Peyer's patch (tissue), 4 donors: ENCODE results near the gene FXYD3. TPM values are rescaled to one million over a fixed set of nuclear protein-coding genes. Genes with fewer than 3 reads are reported as not detected.

Source experiments
- DNase-seq, 3 donors: peaks; one replicate each; pipeline ENCODE4 v3.0.0-alpha.2; 2017 to 2019
- H3K27ac ChIP-seq, 4 donors: fragments of 200-600 bp; sonication (generic); one replicate each; pipeline ENCODE4 v1.5.1; 2016 to 2019
- H3K27me3 ChIP-seq, 2 donors: fragments of 200-600 bp; sonication (generic); one replicate each; pipeline ENCODE4 v1.5.1; 2019
- H3K36me3 ChIP-seq, 3 donors: fragments of 200-600 bp; sonication (generic); one replicate each; pipeline ENCODE4 v1.5.1; 2016 to 2019
- H3K4me1 ChIP-seq, 4 donors: fragments of 200-600 bp; sonication (generic); one replicate each; pipeline ENCODE4 v1.5.1; 2016 to 2019
- H3K4me3 ChIP-seq, 4 donors: fragments of 200-600 bp; sonication (generic); 1 replicate in 3 of 4; 2 replicates in 1 of 4; pipeline ENCODE4 v1.5.1; 2016 to 2019; ENCODE audit warnings: mild to moderate bottlenecking in 1 of 4
- H3K9me3 ChIP-seq, 4 donors: fragments of 200-600 bp; sonication (generic); one replicate each; pipeline ENCODE4 v1.5.1; 2016 to 2019; ENCODE audit warnings: mild to moderate bottlenecking in 1 of 4
- CTCF ChIP-seq, 6 experiments: fragments of 450-650 bp in 4 of 6; fragments of 200-600 bp in 2 of 6; sonication (generic) in 1 of 6; IDR thresholded peaks; one replicate each; pipeline ENCODE4 v1.5.1; 2017 to 2019; ENCODE audit warnings: antibody characterized with exemption in 6 of 6, mild to moderate bottlenecking in 3 of 6, moderate library complexity in 1 of 6
- POLR2A ChIP-seq, 2 donors: fragments of 450-650 bp; IDR thresholded peaks; one replicate each; pipeline ENCODE4 v1.5.1; 2017; ENCODE audit warnings: antibody characterized with exemption in 2 of 2, mild to moderate bottlenecking in 2 of 2, moderate library complexity in 2 of 2
- total RNA-seq, 4 donors: library from RNA; depleted of rRNA; stranded (reverse); fragments of >200 nt; gene quantifications; one replicate each; pipeline ENCODE4 v1.1.0, GENCODE V29; 2016

Gene FXYD3
- total RNA-seq, 4 donors from 2014 or later = 33.0 to 1,418 (median 1,063) TPM

DNA sequence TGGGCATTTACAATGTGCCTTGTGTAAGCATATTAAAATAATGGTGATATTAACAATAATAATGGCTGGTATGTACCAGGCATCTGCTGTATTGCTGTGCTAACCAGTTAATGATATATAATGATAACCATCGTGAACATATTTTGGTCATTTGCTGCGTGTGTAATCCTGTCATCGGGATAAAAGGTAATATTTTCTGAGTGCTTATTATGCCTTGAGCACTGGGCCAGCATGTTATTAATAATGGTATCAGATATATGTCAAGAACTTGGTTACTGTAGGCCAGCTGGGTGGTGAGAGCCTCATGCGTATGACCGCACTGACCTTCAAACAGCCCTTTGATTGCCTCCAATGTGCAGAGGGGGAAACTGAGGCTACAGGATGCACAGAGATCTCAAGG lies 22.2 kb upstream of the FXYD3 start:
- no peak overlapping the region for H3K27ac ChIP-seq
- H3K27me3 ChIP-seq = no peaks in the 10 kb centered on the region
- no peak for DNase-seq
- peaks cover 0 to 9% (median 0%) of the 10 kb centered on the region in 4 donors for H3K4me1 ChIP-seq
- no peak overlapping the region for H3K4me3 ChIP-seq
- H3K9me3 ChIP-seq = no peaks in the 10 kb centered on the region
- no peaks in the 10 kb centered on the region for H3K36me3 ChIP-seq
- TF ChIP-seq CTCF (IDR thresholded peaks at IDR 0.05) (no peak), POLR2A (IDR thresholded peaks at IDR 0.05) (no peak)

DNA sequence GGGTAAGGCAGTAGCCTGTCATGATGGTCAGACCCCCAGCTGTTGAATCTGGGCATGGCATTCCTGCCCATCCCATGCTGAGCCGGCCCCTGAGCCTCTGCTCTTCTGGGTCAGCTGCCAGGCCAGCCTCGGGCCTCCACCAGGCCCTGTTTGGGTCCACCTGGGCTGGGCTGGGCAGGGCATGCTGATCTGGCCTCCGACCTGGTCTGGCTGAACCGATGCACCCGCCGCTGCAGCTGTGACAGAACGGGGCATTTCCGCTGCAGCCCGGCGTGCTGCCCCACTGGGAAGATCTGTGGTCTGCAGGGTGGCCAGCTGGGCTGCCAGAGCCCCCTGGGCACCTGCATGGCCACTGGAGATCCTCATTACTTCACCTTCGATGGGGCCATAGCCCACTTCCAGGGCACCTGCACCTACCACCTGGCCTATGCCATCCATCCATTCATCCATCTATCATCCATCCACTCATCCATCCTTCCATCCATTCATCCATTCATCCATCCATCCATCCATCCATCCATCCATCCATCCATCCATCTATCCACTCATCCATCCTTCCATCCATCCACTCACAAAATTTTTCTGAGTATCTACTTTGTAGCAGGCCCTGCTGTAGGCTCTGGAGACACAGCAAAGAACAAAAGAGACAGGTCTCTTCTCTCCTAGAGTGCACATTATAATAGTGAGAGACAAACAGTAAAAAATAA lies 21.5 kb upstream of the FXYD3 start:
- H3K36me3 ChIP-seq = no peaks in the 10 kb centered on the region
- TF ChIP-seq POLR2A (IDR thresholded peaks at IDR 0.05) (no peak), CTCF (IDR thresholded peaks at IDR 0.05) (no peak)
- no peaks in the 10 kb centered on the region for H3K27me3 ChIP-seq
- no peaks in the 10 kb centered on the region for H3K9me3 ChIP-seq
- no peak overlapping the region for H3K27ac ChIP-seq
- peaks cover 0 to 9% (median 0%) of the 10 kb centered on the region in 4 donors for H3K4me1 ChIP-seq
- no peak overlapping the region for H3K4me3 ChIP-seq
- DNase-seq = no peak

GRCh38 chr19:35094656-35095055 lies 21.0 kb upstream of the FXYD3 start:
- TF ChIP-seq POLR2A (IDR thresholded peaks at IDR 0.05) (no peak), CTCF (IDR thresholded peaks at IDR 0.05) (no peak)
- H3K4me3 ChIP-seq = no peak overlapping the region
- no peaks in the 10 kb centered on the region for H3K27me3 ChIP-seq
- H3K9me3 ChIP-seq = no peaks in the 10 kb centered on the region
- H3K4me1 ChIP-seq = peaks cover 0 to 9% (median 0%) of the 10 kb centered on the region in 4 donors
- H3K27ac ChIP-seq = no peak overlapping the region
- no peak for DNase-seq
- H3K36me3 ChIP-seq = no peaks in the 10 kb centered on the region

GRCh38 chr19:35095667-35096368 lies 19.8 kb upstream of the FXYD3 start:
- Histone ChIP-seq H3K27ac (no peak overlapping the region), H3K36me3 (no peaks in the 10 kb centered on the region), H3K4me1 (peaks cover 0 to 2% (median 0%) of the 10 kb centered on the region in 4 donors), H3K27me3 (no peaks in the 10 kb centered on the region), H3K4me3 (no peak overlapping the region), H3K9me3 (no peaks in the 10 kb centered on the region)
- no peak for DNase-seq
- TF ChIP-seq POLR2A (IDR thresholded peaks at IDR 0.05) (no peak), CTCF (IDR thresholded peaks at IDR 0.05) (no peak)

DNA sequence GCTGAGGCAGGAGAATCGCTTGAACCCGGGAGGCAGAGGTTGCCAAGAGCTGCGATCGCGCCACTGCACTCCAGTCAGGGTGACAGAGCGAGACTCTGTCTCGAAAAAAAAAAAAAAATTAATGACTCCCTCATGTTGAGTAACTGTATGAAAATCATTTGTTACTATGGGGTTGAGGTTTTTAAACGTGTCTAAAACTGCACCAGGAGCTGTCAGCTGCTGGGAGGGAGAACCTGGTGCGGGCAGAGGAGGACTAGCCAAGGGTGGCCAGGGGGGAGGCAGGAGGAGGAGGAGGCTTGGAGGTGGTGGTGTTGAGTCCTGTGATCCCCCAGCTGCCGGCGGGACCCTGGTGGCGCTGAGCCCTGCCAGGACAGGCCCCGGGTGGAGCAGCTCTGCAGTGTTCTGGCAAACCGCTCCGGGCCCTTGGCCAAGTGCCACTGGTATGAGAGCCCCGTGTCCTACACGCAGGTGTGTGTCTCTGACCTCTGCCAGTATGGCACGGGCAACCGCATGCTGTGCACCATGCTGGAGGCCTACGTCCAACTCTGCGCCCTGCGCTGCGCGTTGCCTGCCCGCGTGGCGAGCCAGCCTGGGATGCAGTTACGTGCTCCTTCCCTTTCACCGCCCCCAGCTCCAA lies 17.1 kb upstream of the FXYD3 start:
- no peak for DNase-seq
- Histone ChIP-seq H3K27ac (no peak overlapping the region), H3K36me3 (no peaks in the 10 kb centered on the region), H3K4me1 (no peaks in the 10 kb centered on the region), H3K27me3 (no peaks in the 10 kb centered on the region), H3K9me3 (no peaks in the 10 kb centered on the region), H3K4me3 (no peak overlapping the region)
- TF ChIP-seq CTCF (IDR thresholded peaks at IDR 0.05) = no peak
- no peak for TF ChIP-seq POLR2A (IDR thresholded peaks at IDR 0.05)
